Myometrial cell (primary cell): Measurements from ENCODE around the gene COQ6. TPM values are rescaled to one million over a fixed set of nuclear protein-coding genes. Genes with fewer than 3 reads are reported as not detected.

Source experiments
- total RNA-seq: library from RNA; depleted of rRNA; stranded (reverse); fragments of >200 nt; gene quantifications from 2 replicates; pipeline ENCODE4 v1.2.3, GENCODE V29; 2015

COQ6 gene
- 19.3 and 23.2 TPM in 2 replicates for total RNA-seq

GRCh38 chr14:73949752-73950734 lies at the start of gene COQ6, which contains the start of gene FAM161B:
Gene COQ6 (plus strand): TSS chr14:73950302. CDS start chr14:73950333, 31 bp downstream.
Gene FAM161B (minus strand): TSS chr14:73950094. CDS start chr14:73950026, 68 bp downstream.

Other genes starting within 250 kb of the COQ6 start
- 24.5 and 26.2 TPM in 2 replicates for gene PNMA1, start 235.9 kb upstream of the COQ6 start, total RNA-seq
- gene PTGR2, start 98.5 kb upstream of the COQ6 start, total RNA-seq: 4.6 and 6.2 TPM in 2 replicates
- gene ZNF410, start 63.4 kb upstream of the COQ6 start, total RNA-seq: 54.5 and 60.8 TPM in 2 replicates
- 3.4 and 4.6 TPM in 2 replicates for gene FAM161B, start 208 bp upstream of the COQ6 start, total RNA-seq
- 8.9 and 10.8 TPM in 2 replicates for gene ENTPD5, start 69.0 kb downstream of the COQ6 start, total RNA-seq
- 4.0 and 10.6 TPM in 2 replicates for gene BBOF1, start 69.0 kb downstream of the COQ6 start, total RNA-seq
- 13.0 and 16.5 TPM in 2 replicates for gene ALDH6A1, start 134.2 kb downstream of the COQ6 start, total RNA-seq
- gene LIN52, start 134.7 kb downstream of the COQ6 start, total RNA-seq: 7.6 and 9.2 TPM in 2 replicates